Activated CD8-positive, alpha-beta memory T cell treated with anti-CD3 and anti-CD28 coated beads, Interleukin-2, amount 50 U/mL, for 1 hour (primary cell): Measurements from ENCODE around the gene SLC25A24.

Source experiments
- DNase-seq: peaks from one replicate; pipeline ENCODE4 v3.0.0-alpha.2; 2020; ENCODE audit errors: extremely low read depth

Gene SLC25A24

GRCh38 chr1:108106775-108107174 is 93.4 kb downstream of the SLC25A24 start:
- no peak for DNase-seq

DNA sequence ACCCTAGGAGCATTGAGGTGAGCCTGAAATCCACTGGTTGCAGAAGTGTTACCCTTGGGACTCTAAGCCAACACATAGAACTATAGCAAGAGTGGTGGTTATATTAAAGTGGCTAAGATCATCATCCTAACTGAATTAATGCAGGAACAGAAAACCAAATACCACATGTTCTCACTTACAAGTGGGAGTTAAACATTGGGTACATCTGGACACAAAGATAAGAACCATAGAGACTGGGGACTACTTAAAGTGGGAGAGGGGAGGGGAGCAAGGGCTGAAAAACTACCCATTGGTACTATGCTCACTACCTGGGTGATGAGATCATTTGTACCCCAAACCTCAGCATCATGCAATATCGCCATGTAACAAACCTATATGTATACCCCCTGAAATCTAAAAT is 100.0 kb downstream of the SLC25A24 start:
- no peak for DNase-seq

GRCh38 chr1:108097018-108097417 is 103.1 kb downstream of the SLC25A24 start:
- no peak for DNase-seq

DNA sequence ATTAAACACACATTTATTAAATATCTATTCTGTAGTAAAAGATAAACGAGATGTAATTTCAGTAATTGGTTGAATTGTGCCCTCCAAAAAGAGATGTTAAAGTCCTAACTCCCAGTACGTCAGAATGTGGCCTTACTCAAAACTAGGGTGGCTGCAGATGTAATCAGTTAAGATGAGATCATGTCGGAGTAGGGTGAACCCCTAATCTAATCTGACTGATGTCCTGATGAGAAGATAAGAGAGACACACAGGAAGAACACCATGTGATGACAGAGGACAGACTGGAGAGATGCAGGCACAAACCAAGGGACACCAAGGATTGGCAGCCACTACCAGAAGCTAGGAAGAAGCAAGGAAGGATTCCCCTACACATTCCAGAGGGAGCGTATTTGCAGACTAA is 104.1 kb downstream of the SLC25A24 start:
- DNase-seq = no peak

GRCh38 chr1:108089477-108089876 is 110.7 kb downstream of the SLC25A24 start:
- no peak for DNase-seq

GRCh38 chr1:108085628-108086027 is 114.5 kb downstream of the SLC25A24 start:
- no peak for DNase-seq

DNA sequence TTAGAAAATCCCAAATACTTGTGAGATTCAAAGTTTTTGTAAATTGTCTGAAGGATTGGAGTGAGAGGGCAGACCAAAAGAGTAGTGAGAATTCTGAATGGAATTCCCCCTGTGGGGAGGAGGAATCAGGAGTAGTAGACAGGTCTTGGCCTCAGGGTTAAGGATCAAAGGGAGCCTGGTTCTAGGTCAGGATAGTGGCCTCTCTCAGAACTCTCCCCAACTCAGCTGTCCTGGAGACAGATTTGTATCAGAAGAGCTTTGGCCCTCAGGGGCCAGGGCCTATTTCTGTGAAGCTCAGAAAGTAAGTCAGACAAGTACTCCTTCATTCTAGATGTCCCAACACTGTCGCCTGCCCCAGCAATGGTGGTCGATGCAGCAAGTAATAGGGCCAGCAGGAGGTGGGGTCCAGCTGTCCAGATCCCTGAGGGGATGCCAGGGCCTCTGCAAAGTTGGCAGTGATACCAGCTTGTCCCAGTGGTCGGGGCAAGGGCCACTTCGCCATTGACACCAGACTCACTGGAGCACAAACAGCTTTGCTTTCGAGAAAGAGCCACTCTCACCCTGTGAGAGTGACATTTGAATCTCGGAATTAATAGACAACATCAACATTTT is 115.2 kb downstream of the SLC25A24 start:
- DNase-seq = no peak
